Fibroblast of pulmonary artery (primary cell): ENCODE data around the gene CSNK1D.

ENCODE experiments used
- DNase-seq: peaks from one replicate; pipeline ENCODE4 v3.0.0-alpha.2; 2010; ENCODE audit warnings: low read depth
- H3K4me3 ChIP-seq: replicated peaks from 2 replicates; pipeline ENCODE4 v1.5.1; 2011; ENCODE audit warnings: low read depth, mild to moderate bottlenecking, control low read depth, low read length, moderate library complexity
- CTCF ChIP-seq: IDR thresholded peaks from 2 replicates; pipeline ENCODE4 v1.5.1; 2011; ENCODE audit warnings: mild to moderate bottlenecking, control low read depth, low read length, inconsistent platforms; ENCODE audit errors: missing control alignments

The CSNK1D gene

DNA sequence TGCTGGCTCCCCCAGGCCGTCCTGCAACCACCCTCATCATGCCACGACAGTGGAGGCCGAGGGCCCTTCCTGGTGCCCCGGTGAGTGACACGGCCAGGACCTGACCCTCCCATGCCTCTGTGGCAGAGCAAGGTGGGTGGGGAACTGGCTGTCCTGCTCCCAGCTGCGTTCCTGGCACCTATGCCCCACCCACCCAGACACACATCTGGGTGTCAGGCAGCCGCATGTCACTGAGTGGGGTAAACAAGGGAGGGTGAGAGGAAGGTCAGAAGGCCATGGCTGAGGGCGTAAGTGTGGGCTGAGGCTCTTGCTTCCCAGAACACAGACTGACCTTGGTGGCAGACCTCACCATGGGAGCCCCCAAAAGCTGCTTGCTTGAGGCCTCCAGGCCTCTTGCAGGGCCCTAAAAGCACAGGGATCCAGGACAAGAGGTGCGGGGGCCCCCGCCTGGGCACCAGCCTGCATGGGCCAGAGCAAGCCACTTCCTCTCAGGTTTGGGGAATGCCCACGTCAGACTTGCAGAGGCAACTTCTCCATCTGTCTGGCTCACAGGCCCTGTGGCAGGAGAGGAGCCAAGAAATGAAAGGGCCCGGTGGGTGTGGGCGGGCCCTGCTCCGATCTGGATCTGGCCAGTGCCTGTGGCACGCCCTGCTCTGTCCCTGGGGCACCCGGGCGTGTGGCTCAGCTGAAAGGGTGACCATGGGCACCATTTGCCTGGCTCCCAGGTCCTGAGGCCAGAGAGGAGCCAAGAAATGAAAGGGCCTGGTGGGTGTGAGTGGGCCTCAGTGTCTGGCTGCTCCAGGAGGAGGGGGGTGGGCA lies 57.0 kb downstream of the CSNK1D start:
- TF ChIP-seq CTCF = no peak
- DNase-seq = peak; percentile 78
- no peak overlapping the region for H3K4me3 ChIP-seq

GRCh38 chr17:82215972-82216300 lies 57.6 kb downstream of the CSNK1D start:
- DNase-seq = no peak
- no peak overlapping the region for H3K4me3 ChIP-seq
- TF ChIP-seq CTCF = no peak

DNA sequence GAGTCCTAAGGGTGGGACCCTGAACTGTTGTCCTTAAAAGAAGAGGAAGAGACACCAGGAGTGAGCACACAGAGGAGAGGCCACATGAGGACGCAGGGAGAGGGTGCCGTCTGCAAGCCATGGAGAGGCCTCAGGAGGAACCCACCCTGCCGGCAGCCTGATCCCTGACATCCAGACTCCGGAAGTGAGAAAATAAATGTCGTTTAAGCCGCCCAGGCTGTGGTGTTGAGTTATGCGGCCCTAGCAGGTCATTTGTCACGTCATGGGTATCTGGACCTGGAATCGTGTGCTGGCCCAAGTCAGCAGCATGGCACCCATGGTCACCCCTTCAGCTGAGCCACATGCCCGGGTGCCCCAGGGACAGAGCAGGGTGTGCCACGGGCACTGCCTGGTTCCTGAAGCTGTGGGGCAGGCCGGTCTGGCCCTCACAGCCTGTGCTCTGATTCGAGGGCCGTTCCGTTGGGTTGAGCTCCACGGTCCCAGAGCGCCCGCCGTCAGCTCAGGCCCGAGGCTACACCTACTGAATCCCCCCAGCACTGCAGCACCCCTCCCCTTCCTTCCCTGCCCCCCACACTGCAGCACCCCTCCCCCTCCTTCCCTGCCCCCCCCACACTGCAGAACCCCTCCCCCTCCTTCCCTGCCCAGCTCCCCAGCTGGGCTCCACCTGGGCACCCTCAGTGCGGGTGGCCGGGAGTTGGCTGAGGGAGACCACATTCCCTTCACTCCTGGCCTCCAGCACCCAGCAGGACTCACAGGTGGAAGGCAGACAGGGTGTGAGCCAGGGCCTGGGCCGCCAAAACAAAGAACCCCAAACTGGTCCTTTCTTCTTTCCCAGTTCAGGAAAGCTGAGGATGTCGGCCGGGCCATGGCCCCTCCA lies 58.2 kb downstream of the CSNK1D start:
- DNase-seq = no peak
- no peak for TF ChIP-seq CTCF
- no peak overlapping the region for H3K4me3 ChIP-seq

DNA sequence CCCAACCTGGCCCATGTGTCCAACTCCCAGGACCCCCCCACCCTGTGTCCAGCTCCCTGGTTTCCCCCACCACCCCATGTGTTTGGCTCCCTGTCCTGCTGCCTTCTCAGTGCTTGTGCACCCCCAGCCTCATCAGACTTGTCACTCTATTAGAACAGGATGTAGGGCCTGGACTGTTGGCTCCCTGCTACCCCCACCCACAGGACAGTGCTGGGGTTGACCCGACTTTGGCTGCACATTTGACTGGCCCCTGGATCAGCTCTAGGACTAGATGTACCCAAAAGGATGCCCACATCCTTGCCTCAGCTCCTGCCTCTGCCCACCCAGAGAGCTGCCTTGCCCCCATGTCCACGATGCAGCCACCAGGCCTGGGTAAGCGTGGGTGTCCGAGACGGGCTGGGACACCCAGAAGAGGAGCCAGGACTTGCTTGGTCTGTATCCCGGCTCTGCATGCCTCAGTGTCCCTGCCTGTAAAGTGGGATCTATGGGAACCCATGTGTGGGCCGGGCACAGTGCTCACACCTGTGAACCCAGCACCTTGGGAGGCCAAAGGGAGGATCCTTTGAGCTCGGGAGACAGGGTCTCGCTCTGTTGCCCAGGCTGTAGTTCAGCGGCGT lies 59.4 kb downstream of the CSNK1D start:
- H3K4me3 ChIP-seq = no peak overlapping the region
- no peak for DNase-seq
- TF ChIP-seq CTCF = no peak

DNA sequence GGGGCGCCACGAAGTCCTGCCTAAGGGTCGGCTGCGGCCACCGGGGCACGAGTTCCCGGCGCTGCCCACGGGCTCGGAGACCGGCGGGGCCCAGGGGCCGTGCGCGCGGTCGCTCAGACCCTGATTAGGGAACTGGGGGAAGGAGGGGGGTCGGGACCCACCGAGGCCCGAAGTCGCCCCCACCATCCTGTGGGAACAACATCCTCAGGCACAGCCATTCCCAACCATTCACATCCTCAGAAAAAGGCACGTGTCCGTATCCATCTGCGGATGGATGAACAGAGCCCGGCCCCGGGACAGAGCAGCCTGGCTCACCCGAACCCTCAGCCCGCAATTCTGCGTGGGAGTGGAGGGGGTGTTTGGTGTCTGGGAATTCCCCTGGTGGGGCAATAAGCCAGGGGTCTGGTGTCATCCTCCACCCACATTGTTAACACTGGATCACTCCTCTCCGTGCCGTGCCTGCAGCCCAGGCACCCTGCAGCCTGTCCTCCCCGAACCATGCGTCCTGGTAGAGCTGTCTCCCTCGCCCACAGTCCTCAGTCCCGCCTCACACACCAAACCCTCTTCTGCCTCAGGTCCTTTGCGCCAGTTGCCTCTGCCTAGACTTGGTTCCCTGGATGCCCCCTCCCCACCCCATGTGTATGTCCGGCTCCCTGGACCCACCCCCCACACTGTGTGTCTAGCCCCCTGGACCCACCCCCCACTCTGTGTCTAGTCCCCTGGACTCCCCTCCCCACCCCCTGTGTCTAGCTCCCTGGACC lies 60.1 kb downstream of the CSNK1D start:
- TF ChIP-seq CTCF = no peak
- peak; percentile 82 for DNase-seq
- H3K4me3 ChIP-seq = peak overlapping the region; percentile 64
